GM12878 (cell line): ENCODE measurements around the gene CEP250. TPM values are rescaled to one million over a fixed set of nuclear protein-coding genes. Genes with fewer than 3 reads are reported as not detected.

Source experiments
- ATAC-seq: fragments of 200-7000 bp; cut with Tn5 transposase; 3 replicates; pipeline ENCODE4 v1.9.1; 2020; ENCODE audit warnings: mild to moderate bottlenecking, moderate library complexity
- BruUV-seq: library from RNA; stranded (reverse); fragments of 400-500 nt; replicated peaks from 2 replicates; lab custom pipeline; 2021; lab: Mats Ljungman, UMichigan
- CTCF ChIA-PET: fragments of 300-600 bp; sonication (Branson Sonifier 250); formaldehyde crosslinking; extraction: SDS; loops from one replicate; lab custom pipeline; 2021; ENCODE audit warnings: inconsistent platforms; lab: Yijun Ruan, JAX
- POLR2A ChIA-PET: fragments of 350-600 bp; formaldehyde crosslinking; extraction: SDS; loops from one replicate; lab custom pipeline; 2021; ENCODE audit warnings: inconsistent platforms; lab: Charles Lee
- RAD21 ChIA-PET: fragments of 300-600 bp; sonication (Branson Sonifier 250); formaldehyde crosslinking; loops from one replicate; lab custom pipeline; 2023; ENCODE audit warnings: antibody characterized with exemption; ENCODE audit not compliant: unreplicated experiment; lab: Charles Lee
- SMC1A ChIA-PET: fragments of 300-600 bp; sonication (Branson Sonifier 250); formaldehyde crosslinking; loops from one replicate; lab custom pipeline; 2023; ENCODE audit not compliant: unreplicated experiment, uncharacterized antibody; lab: Charles Lee
- DNase-seq: peaks from one replicate; pipeline ENCODE4 v3.0.0-alpha.2; 2011; ENCODE audit warnings: low read depth, low spot score
- FAIRE-seq: peaks from 3 replicates; lab custom pipeline; 2011; peaks lifted over from hg19 to GRCh38; lab: Jason Lieb, UNC
- H2AFZ ChIP-seq: 2 replicates; pipeline ENCODE4 v1.6.0; 2011; ENCODE audit warnings: low read depth, low read length, control low read depth; ENCODE audit not compliant: control insufficient read depth
- H3K27ac ChIP-seq: 2 replicates; pipeline ENCODE4 v1.5.1; 2011; ENCODE audit warnings: control low read depth; ENCODE audit not compliant: control insufficient read depth, insufficient read depth
- H3K27me3 ChIP-seq, 2 experiments: replicated peaks in 1 of 2; 2 replicates each; pipeline versions ENCODE4 v1.6.0 to v1.6.1; 2011; ENCODE audit warnings: low read length in 1 of 2; ENCODE audit not compliant: control insufficient read depth in 2 of 2, insufficient read depth in 2 of 2
- H3K36me3 ChIP-seq, 2 experiments: 2 replicates each; pipeline ENCODE4 v1.5.1; 2011; ENCODE audit warnings: low read length in 1 of 2; ENCODE audit not compliant: control insufficient read depth in 2 of 2, insufficient read depth in 2 of 2
- H3K4me1 ChIP-seq: 2 replicates; pipeline ENCODE4 v1.6.1; 2011; ENCODE audit warnings: mild to moderate bottlenecking, low read length, moderate library complexity, mixed read lengths; ENCODE audit not compliant: control insufficient read depth, insufficient read depth
- H3K4me2 ChIP-seq: 2 replicates; pipeline ENCODE4 v1.6.0; 2011; ENCODE audit warnings: control low read depth; ENCODE audit not compliant: control insufficient read depth, insufficient read depth
- H3K4me3 ChIP-seq: fragments of 200-600 bp; sonication (generic); 2 replicates; pipeline ENCODE4 v1.5.1; 2016
- H3K79me2 ChIP-seq: 2 replicates; pipeline ENCODE4 v1.6.0; 2011; ENCODE audit warnings: low read length; ENCODE audit not compliant: control insufficient read depth, insufficient read depth
- H3K9ac ChIP-seq: 2 replicates; pipeline ENCODE4 v1.8.0; 2011; ENCODE audit warnings: low read length, control low read depth, mixed read lengths; ENCODE audit not compliant: control insufficient read depth, insufficient read depth
- H3K9me3 ChIP-seq: replicated peaks from 3 replicates; pipeline ENCODE4 v1.5.1; 2011; ENCODE audit warnings: mild to moderate bottlenecking, low read length; ENCODE audit not compliant: control insufficient read depth, insufficient read depth
- H4K20me1 ChIP-seq: 2 replicates; pipeline ENCODE4 v1.6.0; 2011; ENCODE audit not compliant: control insufficient read depth, insufficient read depth
- NR2F1 ChIP-seq: fragments of 450-650 bp; conservative IDR thresholded peaks from 2 replicates; pipeline ENCODE4 v1.6.1; 2017; ENCODE audit warnings: mild to moderate bottlenecking
- PRDM15 ChIP-seq: fragments of 450-650 bp; formaldehyde crosslinking; IDR thresholded peaks from 2 replicates; pipeline ENCODE4 v1.4.0; 2020; ENCODE audit warnings: mild to moderate bottlenecking, moderate library complexity
- SREBF1 ChIP-seq: IDR thresholded peaks from 2 replicates; pipeline ENCODE4 v1.6.1; 2012; ENCODE audit warnings: mild to moderate bottlenecking, low read length
- WGBS: methylation state at CpG from one replicate; pipeline ENCODE4 v1.1.6; 2016; ENCODE audit warnings: low lambda C conversion rate; ENCODE audit not compliant: insufficient replicate concordance, insufficient coverage; ENCODE audit errors: missing lambda C conversion rate; 5-methylcytosine and 5-hydroxymethylcytosine counted together
- in situ Hi-C: fragments of 300-500 bp; cut with MboI; formaldehyde crosslinking; loops from 9 replicates; pipeline ENCODE4 v1.14.3; 2018; ENCODE audit warnings: mixed read lengths
- intact Hi-C: fragments of 100-400 bp; cut with micrococcal nuclease; formaldehyde crosslinking; loops from one replicate; pipeline ENCODE4 v1.14.2; 2022; ENCODE audit not compliant: unreplicated experiment
- polyA plus RNA-seq, 11 experiments: library from polyadenylated mRNA; depleted of rRNA in 4 of 11; unstranded in 6 of 11; stranded (reverse) in 5 of 11; fragments of >200 nt; fragmentation: Nextera tagmentation in 4 of 11; fragmentation: Illumina TruSeq in 1 of 11; extraction: Ambion mirVana in 4 of 11; extraction: Trizol in 1 of 11; gene quantifications; 1 replicate in 1 of 11; 2 replicates in 10 of 11; pipeline versions ENCODE4 v1.2.1 to v1.2.3, GENCODE V29; 2011 to 2016; ENCODE audit warnings: inconsistent platforms in 2 of 11, missing spikeins in 2 of 11, low read depth in 1 of 11
- total RNA-seq, 4 experiments: library from RNA; depleted of rRNA in 3 of 4; stranded (reverse); fragments of >200 nt in 3 of 4; fragmentation: Illumina TruSeq in 1 of 4; extraction: Trizol in 1 of 4; gene quantifications; 2 replicates each; pipeline versions ENCODE4 v1.2.1 to v1.2.3, GENCODE V29; 2013 to 2021

Gene CEP250
- total and polyA plus RNA-seq, 10 of the 15 experiments (the other 5 are each of a cell fraction or from before 2014, with no cell fraction given) = 2.4 to 41.6 (median 25.7) TPM

GRCh38 chr20:35527122-35527769 is 71.8 kb downstream of the CEP250 start:
- no TSS peak for BruUV-seq
- SMC1A ChIA-PET = interaction anchor here (0.6 kb wide), 2 partner anchors 9 to 372 kb away, joined by 3 read pairs; no protein-coding TSS in a partner anchor
- no peak overlapping the region for H3K27ac ChIP-seq
- in situ Hi-C loops = no loop called here
- DNase-seq = no peak
- H3K4me1 ChIP-seq = no peaks in the 10 kb centered on the region
- no peak overlapping the region for H2AFZ ChIP-seq
- no peaks in the 10 kb centered on the region for H3K9me3 ChIP-seq
- intact Hi-C loops = no loop called here
- RAD21 ChIA-PET = no interaction called here
- no peaks in the 10 kb centered on the region for H3K36me3 ChIP-seq
- FAIRE-seq = no peak
- no peak overlapping the region for H3K4me2 ChIP-seq
- no peak for ATAC-seq
- no peaks in the 10 kb centered on the region; the same call in 1 of the 2 replicates for H4K20me1 ChIP-seq
- no peak overlapping the region for H3K4me3 ChIP-seq
- TF ChIP-seq PRDM15 (no peak), SREBF1 (no peak), NR2F1 (no peak)
- TF ChIP-seq, all 136 proteins: peak for 0
- ChIA-PET CTCF (interaction anchor here (0.6 to 0.9 kb wide), 2 partner anchors 11 to 821 kb away, joined by 3 read pairs; no protein-coding TSS in a partner anchor), POLR2A (interaction anchor here (0.6 kb wide), 1 partner anchor 191 kb away, joined by 5 read pairs; no protein-coding TSS in a partner anchor)
- H3K79me2 ChIP-seq = no peaks in the 10 kb centered on the region
- H3K9ac ChIP-seq = no peak overlapping the region
- H3K27me3 ChIP-seq = no peaks in the 10 kb centered on the region
- 72% methylated on average over 12 of the region's 12 CpGs for WGBS
